Natural killer cell treated with Interleukin-12 subunit alpha and Interleukin-12 subunit beta and Interleukin-15 and Interleukin-18, amount 100 ng/mL, for 72 hours (primary cell): Measurements from ENCODE around the gene CCDC70. TPM values are rescaled to one million over a fixed set of nuclear protein-coding genes. Genes with fewer than 3 reads are reported as not detected.
A peak's percentile ranks its signal among the peaks of the same experiment; 100 is the strongest.
"Not testable (repeated sequence)": the region's sequence is repeated elsewhere in the genome, so short reads cannot be mapped to it uniquely, and the experiment has no call there.

Experiments used
- ATAC-seq, 2 donors: fragments of 150-1000 bp; cut with Tn5 transposase in 1 of 2; sonication (Bioruptor Pico), chemical (Tn5 transposase) in 1 of 2; 2 replicates each; pipeline ENCODE4 v1.10.0; 2021
- DNase-seq: peaks from one replicate; pipeline ENCODE4 v3.0.0; 2022; ENCODE audit warnings: low spot score
- H3K27ac Mint-ChIP-seq, 2 donors: 1 replicate in 1 of 2; 2 replicates in 1 of 2; pipeline ENCODE4 v1.8.0; 2022; ENCODE audit warnings: mixed read lengths in 2 of 2, mild to moderate bottlenecking in 1 of 2, moderate library complexity in 1 of 2
- H3K27me3 Mint-ChIP-seq, 2 donors: 1 replicate in 1 of 2; 2 replicates in 1 of 2; pipeline ENCODE4 v1.8.0; 2022; ENCODE audit warnings: mixed read lengths in 2 of 2
- H3K36me3 Mint-ChIP-seq: one replicate; pipeline ENCODE4 v1.8.0; 2022; ENCODE audit warnings: mixed read lengths
- H3K4me1 Mint-ChIP-seq, 2 donors: 1 replicate in 1 of 2; 2 replicates in 1 of 2; pipeline ENCODE4 v1.8.0; 2022; ENCODE audit warnings: low read depth in 2 of 2, mixed read lengths in 2 of 2, mild to moderate bottlenecking in 1 of 2
- H3K4me3 Mint-ChIP-seq: one replicate; pipeline ENCODE4 v1.8.0; 2022; ENCODE audit warnings: mixed read lengths
- H3K9me3 Mint-ChIP-seq: 2 replicates; pipeline ENCODE4 v1.8.0; 2022; ENCODE audit warnings: mixed read lengths
- total RNA-seq, 2 donors: library from RNA; stranded (reverse); gene quantifications; one replicate each; pipeline ENCODE4 v1.2.3, GENCODE V29; 2022

The CCDC70 gene
- total RNA-seq, 2 donors from 2014 or later = not detected

- no peak for DNase-seq
- Mint-ChIP-seq H3K4me3 (no peak overlapping the region), H3K9me3 (no peaks in the 10 kb centered on the region), H3K27ac (no peak overlapping the region), H3K36me3 (peaks cover 4% of the 10 kb centered on the region), H3K27me3 (peaks cover 0 to 2% of the 10 kb centered on the region in 2 donors), H3K4me1 (no peaks in the 10 kb centered on the region)
- no peak for ATAC-seq
These were observed 23.9 kb downstream of the CCDC70 start for GRCh38 chr13:51885651-51886050.

GRCh38 chr13:51887468-51887867 is 25.7 kb downstream of the CCDC70 start:
- Mint-ChIP-seq H3K36me3 (no peaks in the 10 kb centered on the region), H3K4me1 (no peaks in the 10 kb centered on the region), H3K9me3 (no peaks in the 10 kb centered on the region), H3K27me3 (peaks cover 0 to 7% of the 10 kb centered on the region in 2 donors), H3K4me3 (no peak overlapping the region), H3K27ac (no peak overlapping the region)
- ATAC-seq (no peak), DNase-seq (no peak)

GRCh38 chr13:51892657-51893056 is 30.9 kb downstream of the CCDC70 start:
- DNase-seq (no peak), ATAC-seq (no peak)
- Mint-ChIP-seq H3K36me3 (no peaks in the 10 kb centered on the region), H3K4me1 (no peaks in the 10 kb centered on the region), H3K27ac (no peak overlapping the region), H3K27me3 (peaks cover 9 to 19% of the 10 kb centered on the region in 2 donors), H3K9me3 (no peaks in the 10 kb centered on the region), H3K4me3 (no peak overlapping the region)

- no peak for ATAC-seq
- Mint-ChIP-seq H3K4me3 (no peak overlapping the region), H3K9me3 (no peaks in the 10 kb centered on the region), H3K4me1 (no peaks in the 10 kb centered on the region), H3K36me3 (no peaks in the 10 kb centered on the region), H3K27ac (no peak overlapping the region), H3K27me3 (peaks cover 9 to 22% of the 10 kb centered on the region in 2 donors)
- no peak for DNase-seq
These were observed 32.5 kb downstream of the CCDC70 start for GRCh38 chr13:51894239-51894638.

GRCh38 chr13:51895906-51896888 is 34.4 kb downstream of the CCDC70 start:
- peaks cover 9 to 23% of the 10 kb centered on the region in 2 donors for H3K27me3 Mint-ChIP-seq
- no peaks in the 10 kb centered on the region for H3K36me3 Mint-ChIP-seq
- no peak overlapping the region for H3K4me3 Mint-ChIP-seq
- no peak overlapping the region for H3K27ac Mint-ChIP-seq
- DNase-seq = no peak
- peak in 1 of 2 donors; percentile 58 for ATAC-seq
- H3K4me1 Mint-ChIP-seq = no peaks in the 10 kb centered on the region
- no peaks in the 10 kb centered on the region for H3K9me3 Mint-ChIP-seq

- peaks cover 8 to 19% of the 10 kb centered on the region in 2 donors for H3K27me3 Mint-ChIP-seq
- no peak overlapping the region for H3K27ac Mint-ChIP-seq
- H3K4me1 Mint-ChIP-seq = no peaks in the 10 kb centered on the region
- no peaks in the 10 kb centered on the region for H3K9me3 Mint-ChIP-seq
- no peaks in the 10 kb centered on the region for H3K36me3 Mint-ChIP-seq
- H3K4me3 Mint-ChIP-seq = no peak overlapping the region
- no peak for DNase-seq
- ATAC-seq = no peak
These were observed 38.7 kb downstream of the CCDC70 start for GRCh38 chr13:51900471-51900870.

GRCh38 chr13:51902776-51903175 is 41.0 kb downstream of the CCDC70 start:
- H3K27me3 Mint-ChIP-seq = peaks cover 0 to 14% of the 10 kb centered on the region in 2 donors
- peaks cover 0 to 9% of the 10 kb centered on the region in 2 donors for H3K4me1 Mint-ChIP-seq
- H3K4me3 Mint-ChIP-seq = no peak overlapping the region
- H3K27ac Mint-ChIP-seq = no peak overlapping the region
- H3K9me3 Mint-ChIP-seq = no peaks in the 10 kb centered on the region
- peak in 1 of 2 donors; percentile 44 for ATAC-seq
- no peaks in the 10 kb centered on the region for H3K36me3 Mint-ChIP-seq
- no peak for DNase-seq

GRCh38 chr13:51905787-51906186 is 44.0 kb downstream of the CCDC70 start:
- no peak for ATAC-seq
- peaks cover 0 to 25% of the 10 kb centered on the region in 2 donors for H3K4me1 Mint-ChIP-seq

GRCh38 chr13:51906581-51906980 is 44.8 kb downstream of the CCDC70 start:
- H3K4me1 Mint-ChIP-seq = peaks cover 0 to 25% of the 10 kb centered on the region in 2 donors
- H3K27ac Mint-ChIP-seq = no peak overlapping the region
- ATAC-seq = no peak
- H3K36me3 Mint-ChIP-seq = no peaks in the 10 kb centered on the region
- peaks cover under 1 to 5% of the 10 kb centered on the region in 2 donors for H3K27me3 Mint-ChIP-seq
- H3K4me3 Mint-ChIP-seq = no peak overlapping the region
- no peaks in the 10 kb centered on the region for H3K9me3 Mint-ChIP-seq
- no peak for DNase-seq

More at GRCh38 chr13:51905787-51906186, 44.0 kb downstream of the CCDC70 start:
- Mint-ChIP-seq H3K4me3 (no peak overlapping the region), H3K36me3 (no peaks in the 10 kb centered on the region), H3K27me3 (peaks cover 0 to 9% of the 10 kb centered on the region in 2 donors), H3K27ac (no peak overlapping the region), H3K9me3 (no peaks in the 10 kb centered on the region)
- DNase-seq = no peak

- H3K36me3 Mint-ChIP-seq = no peaks in the 10 kb centered on the region
- ATAC-seq = no peak
These were observed 45.4 kb downstream of the CCDC70 start for GRCh38 chr13:51907040-51907732.

GRCh38 chr13:51909265-51909664 is 47.5 kb downstream of the CCDC70 start:
- ATAC-seq, H3K27me3 Mint-ChIP-seq, DNase-seq, H3K36me3 Mint-ChIP-seq, H3K9me3 Mint-ChIP-seq: not testable (repeated sequence)
- Mint-ChIP-seq H3K4me1 (peaks cover 4 to 25% of the 10 kb centered on the region in 2 donors), H3K27ac (peak overlapping the region; percentile 42 to 44), H3K4me3 (peak overlapping the region; percentile 73)

More at GRCh38 chr13:51907040-51907732, 45.4 kb downstream of the CCDC70 start:
- H3K9me3 Mint-ChIP-seq = no peaks in the 10 kb centered on the region
- H3K4me1 Mint-ChIP-seq = peaks cover 4 to 25% of the 10 kb centered on the region in 2 donors
- no peak overlapping the region for H3K27ac Mint-ChIP-seq
- DNase-seq = no peak
- no peak overlapping the region for H3K4me3 Mint-ChIP-seq
- H3K27me3 Mint-ChIP-seq = peaks cover 6 to 7% of the 10 kb centered on the region in 2 donors

- DNase-seq (no peak), ATAC-seq (no peak)
- Mint-ChIP-seq H3K4me3 (no peak overlapping the region), H3K27me3 (peaks cover 4 to 7% of the 10 kb centered on the region in 2 donors), H3K27ac (no peak overlapping the region), H3K36me3 (no peaks in the 10 kb centered on the region), H3K9me3 (no peaks in the 10 kb centered on the region), H3K4me1 (peaks cover 4 to 25% of the 10 kb centered on the region in 2 donors)
These were observed 48.7 kb downstream of the CCDC70 start for GRCh38 chr13:51910508-51910907.

- no peaks in the 10 kb centered on the region for H3K9me3 Mint-ChIP-seq
- no peak for ATAC-seq
These were observed 50.3 kb downstream of the CCDC70 start for GRCh38 chr13:51912091-51912490.

More at GRCh38 chr13:51912091-51912490, 50.3 kb downstream of the CCDC70 start:
- H3K4me3 Mint-ChIP-seq = no peak overlapping the region
- peaks cover 4 to 23% of the 10 kb centered on the region in 2 donors for H3K4me1 Mint-ChIP-seq
- no peak for DNase-seq
- no peak overlapping the region for H3K27ac Mint-ChIP-seq
- no peaks in the 10 kb centered on the region for H3K36me3 Mint-ChIP-seq
- H3K27me3 Mint-ChIP-seq = peaks cover 4 to 7% of the 10 kb centered on the region in 2 donors
